ENCODE data around the gene KCNK3. TPM values are rescaled to one million over a fixed set of nuclear protein-coding genes. Genes with fewer than 3 reads are reported as not detected.
"Not testable (repeated sequence)": the region's sequence is repeated elsewhere in the genome, so short reads cannot be mapped to it uniquely, and the experiment has no call there.

The KCNK3 gene
- total and polyA plus RNA-seq, 7 experiments from 2014 or later: not detected

- H3K27ac Mint-ChIP-seq; H3K4me1 ChIP-seq (ENCODE audit: control insufficient read depth in 2 of 2, insufficient read depth in 2 of 2, low read length in 2 of 2); H3K27me3 ChIP-seq (ENCODE audit: control insufficient read depth in 2 of 2, insufficient read depth in 2 of 2, low read length in 2 of 2); POLR2A ChIA-PET; H3K9me3 ChIP-seq (ENCODE audit: control insufficient read depth in 2 of 3, low read length in 3 of 3); H3K9me3 Mint-ChIP-seq; DNase-seq; H3K4me3 ChIP-seq (ENCODE audit: low read length); H3K36me3 ChIP-seq (ENCODE audit: control insufficient read depth in 2 of 3, insufficient read depth in 3 of 3, low read length in 3 of 3); H3K4me3 Mint-ChIP-seq; CTCF ChIA-PET; H3K4me1 Mint-ChIP-seq; intact Hi-C loops (cut with micrococcal nuclease); H3K27ac ChIP-seq (ENCODE audit: low read depth, low read length); H3K36me3 Mint-ChIP-seq; ATAC-seq: not testable (repeated sequence)
- H3K27me3 Mint-ChIP-seq: peaks cover 0 to 10% (median 4%) of the 10 kb centered on the region in 5 donors
Observed at GRCh38 chr2:26750467-26750866, 57.9 kb downstream of the KCNK3 start.

- intact Hi-C loops (cut with micrococcal nuclease): no loop called here
- H3K27me3 ChIP-seq (ENCODE audit: control insufficient read depth in 2 of 2, insufficient read depth in 2 of 2, low read length in 2 of 2): no peaks in the 10 kb centered on the region
- no peak for ATAC-seq
- ChIA-PET POLR2A (no interaction called here), CTCF (no interaction called here)
- Mint-ChIP-seq H3K27me3 (peaks cover 0 to 10% (median 4%) of the 10 kb centered on the region in 5 donors), H3K4me1 (peaks cover 0 to 5% (median 0%) of the 10 kb centered on the region in 7 donors), H3K27ac (no peak overlapping the region), H3K36me3 (peaks cover 0 to 3% (median 0%) of the 10 kb centered on the region in 5 donors), H3K9me3 (no peaks in the 10 kb centered on the region), H3K4me3 (no peak overlapping the region)
- no peaks in the 10 kb centered on the region for H3K36me3 ChIP-seq (ENCODE audit: control insufficient read depth in 2 of 3, insufficient read depth in 3 of 3, low read length in 3 of 3)
- no peak overlapping the region for H3K27ac ChIP-seq (ENCODE audit: low read depth, low read length)
- no peaks in the 10 kb centered on the region for H3K4me1 ChIP-seq (ENCODE audit: control insufficient read depth in 2 of 2, insufficient read depth in 2 of 2, low read length in 2 of 2)
- H3K4me3 ChIP-seq (ENCODE audit: low read length): no peak overlapping the region
- no peaks in the 10 kb centered on the region for H3K9me3 ChIP-seq (ENCODE audit: control insufficient read depth in 2 of 3, low read length in 3 of 3)
- no peak for DNase-seq
Observed at GRCh38 chr2:26752656-26753055, 60.1 kb downstream of the KCNK3 start.

GRCh38 chr2:26754539-26754938 is 62.0 kb downstream of the KCNK3 start:
- no peaks in the 10 kb centered on the region for H3K9me3 Mint-ChIP-seq
- H3K36me3 Mint-ChIP-seq: peaks cover 0 to 3% (median 0%) of the 10 kb centered on the region in 5 donors
- intact Hi-C loops (cut with micrococcal nuclease): no loop called here
- H3K4me1 ChIP-seq (ENCODE audit: control insufficient read depth in 2 of 2, insufficient read depth in 2 of 2, low read length in 2 of 2): no peaks in the 10 kb centered on the region
- DNase-seq (no peak), ATAC-seq (no peak)
- no peak overlapping the region for H3K4me3 ChIP-seq (ENCODE audit: low read length)
- POLR2A ChIA-PET: interaction anchor here (0.6 to 0.7 kb wide), 2 partner anchors 90 to 1276 kb away, joined by 3 to 4 read pairs; no protein-coding TSS in a partner anchor
- no peaks in the 10 kb centered on the region for H3K27me3 ChIP-seq (ENCODE audit: control insufficient read depth in 2 of 2, insufficient read depth in 2 of 2, low read length in 2 of 2)
- H3K4me1 Mint-ChIP-seq: peaks cover 0 to 11% (median 0%) of the 10 kb centered on the region in 7 donors
- no peak overlapping the region for H3K4me3 Mint-ChIP-seq
- H3K27ac ChIP-seq (ENCODE audit: low read depth, low read length): no peak overlapping the region
- no peaks in the 10 kb centered on the region for H3K9me3 ChIP-seq (ENCODE audit: control insufficient read depth in 2 of 3, low read length in 3 of 3)
- H3K36me3 ChIP-seq (ENCODE audit: control insufficient read depth in 2 of 3, insufficient read depth in 3 of 3, low read length in 3 of 3): no peaks in the 10 kb centered on the region
- peaks cover 0 to 10% (median 4%) of the 10 kb centered on the region in 5 donors for H3K27me3 Mint-ChIP-seq
- CTCF ChIA-PET: no interaction called here
- no peak overlapping the region for H3K27ac Mint-ChIP-seq

- POLR2A ChIA-PET: interaction anchor here (0.7 kb wide), 1 partner anchor 1275 kb away, joined by 4 read pairs; no protein-coding TSS in a partner anchor
- CTCF ChIA-PET: no interaction called here
Observed at GRCh38 chr2:26754972-26755670, 62.6 kb downstream of the KCNK3 start.

GRCh38 chr2:26756337-26756736 is 63.8 kb downstream of the KCNK3 start:
- H3K36me3 Mint-ChIP-seq: peaks cover 0 to under 1% (median 0%) of the 10 kb centered on the region in 5 donors
- Histone ChIP-seq H3K4me1 (ENCODE audit: control insufficient read depth in 2 of 2, insufficient read depth in 2 of 2, low read length in 2 of 2) (no peaks in the 10 kb centered on the region), H3K9me3 (ENCODE audit: control insufficient read depth in 2 of 3, low read length in 3 of 3) (no peaks in the 10 kb centered on the region), H3K36me3 (ENCODE audit: control insufficient read depth in 2 of 3, insufficient read depth in 3 of 3, low read length in 3 of 3) (no peaks in the 10 kb centered on the region), H3K27me3 (ENCODE audit: control insufficient read depth in 2 of 2, insufficient read depth in 2 of 2, low read length in 2 of 2) (no peaks in the 10 kb centered on the region), H3K4me3 (ENCODE audit: low read length) (no peak overlapping the region), H3K27ac (ENCODE audit: low read depth, low read length) (no peak overlapping the region)
- H3K27ac Mint-ChIP-seq: no peak overlapping the region
- H3K9me3 Mint-ChIP-seq: no peaks in the 10 kb centered on the region
- H3K27me3 Mint-ChIP-seq: peaks cover 0 to 12% (median under 1%) of the 10 kb centered on the region in 5 donors
- DNase-seq (no peak), ATAC-seq (no peak)
- H3K4me3 Mint-ChIP-seq: no peak overlapping the region
- peaks cover 0 to 11% (median 0%) of the 10 kb centered on the region in 7 donors for H3K4me1 Mint-ChIP-seq
- intact Hi-C loops (cut with micrococcal nuclease): no loop called here
- CTCF ChIA-PET: interaction anchor here (1.7 kb wide), 1 partner anchor 10 kb away, joined by 8 read pairs; no protein-coding TSS in a partner anchor
- POLR2A ChIA-PET: interaction anchor here (0.6 kb wide), 1 partner anchor 214 kb away, joined by 5 read pairs; no protein-coding TSS in a partner anchor

More at GRCh38 chr2:26754972-26755670, 62.6 kb downstream of the KCNK3 start:
- H3K9me3 Mint-ChIP-seq: no peaks in the 10 kb centered on the region
- no peak for DNase-seq
- no peak overlapping the region for H3K27ac Mint-ChIP-seq
- no peak overlapping the region for H3K4me3 Mint-ChIP-seq
- no peak overlapping the region for H3K4me3 ChIP-seq (ENCODE audit: low read length)
- no peaks in the 10 kb centered on the region for H3K36me3 ChIP-seq (ENCODE audit: control insufficient read depth in 2 of 3, insufficient read depth in 3 of 3, low read length in 3 of 3)
- no peaks in the 10 kb centered on the region for H3K27me3 ChIP-seq (ENCODE audit: control insufficient read depth in 2 of 2, insufficient read depth in 2 of 2, low read length in 2 of 2)
- H3K36me3 Mint-ChIP-seq: peaks cover 0 to 3% (median 0%) of the 10 kb centered on the region in 5 donors
- H3K4me1 ChIP-seq (ENCODE audit: control insufficient read depth in 2 of 2, insufficient read depth in 2 of 2, low read length in 2 of 2): no peaks in the 10 kb centered on the region
- intact Hi-C loops (cut with micrococcal nuclease): no loop called here
- H3K9me3 ChIP-seq (ENCODE audit: control insufficient read depth in 2 of 3, low read length in 3 of 3): no peaks in the 10 kb centered on the region
- H3K27me3 Mint-ChIP-seq: peaks cover 0 to 10% (median 4%) of the 10 kb centered on the region in 5 donors
- ATAC-seq: no peak
- peaks cover 0 to 11% (median 0%) of the 10 kb centered on the region in 7 donors for H3K4me1 Mint-ChIP-seq
- no peak overlapping the region for H3K27ac ChIP-seq (ENCODE audit: low read depth, low read length)

GRCh38 chr2:26757873-26758789 is 65.6 kb downstream of the KCNK3 start:
- Mint-ChIP-seq H3K27me3 (peaks cover 0 to 13% (median 0%) of the 10 kb centered on the region in 5 donors), H3K9me3 (no peaks in the 10 kb centered on the region), H3K27ac (no peak overlapping the region), H3K4me1 (peaks cover 0 to 11% (median 0%) of the 10 kb centered on the region in 7 donors), H3K4me3 (no peak overlapping the region), H3K36me3 (no peaks in the 10 kb centered on the region)
- H3K4me1 ChIP-seq (ENCODE audit: control insufficient read depth in 2 of 2, insufficient read depth in 2 of 2, low read length in 2 of 2): no peaks in the 10 kb centered on the region
- CTCF ChIA-PET: interaction anchor here (1.7 kb wide), 1 partner anchor 11 kb away, joined by 8 read pairs; no protein-coding TSS in a partner anchor
- no peak overlapping the region for H3K4me3 ChIP-seq (ENCODE audit: low read length)
- H3K27me3 ChIP-seq (ENCODE audit: control insufficient read depth in 2 of 2, insufficient read depth in 2 of 2, low read length in 2 of 2): no peaks in the 10 kb centered on the region
- H3K36me3 ChIP-seq (ENCODE audit: control insufficient read depth in 2 of 3, insufficient read depth in 3 of 3, low read length in 3 of 3): no peaks in the 10 kb centered on the region
- H3K27ac ChIP-seq (ENCODE audit: low read depth, low read length): no peak overlapping the region
- no peak for ATAC-seq
- no peaks in the 10 kb centered on the region for H3K9me3 ChIP-seq (ENCODE audit: control insufficient read depth in 2 of 3, low read length in 3 of 3)
- POLR2A ChIA-PET: no interaction called here
- intact Hi-C loops (cut with micrococcal nuclease): no loop called here
- no peak for DNase-seq
